GM12872 (cell line): Measurements from ENCODE around the gene LGI4.

ENCODE experiments used
- TF ChIP-seq, protein P1 (sequence below): IDR thresholded peaks from 3 replicates; pipeline ENCODE4 v1.5.1; 2011; ENCODE audit warnings: low read depth, mild to moderate bottlenecking, low read length, moderate library complexity; ENCODE audit not compliant: insufficient read depth

The LGI4 gene

DNA sequence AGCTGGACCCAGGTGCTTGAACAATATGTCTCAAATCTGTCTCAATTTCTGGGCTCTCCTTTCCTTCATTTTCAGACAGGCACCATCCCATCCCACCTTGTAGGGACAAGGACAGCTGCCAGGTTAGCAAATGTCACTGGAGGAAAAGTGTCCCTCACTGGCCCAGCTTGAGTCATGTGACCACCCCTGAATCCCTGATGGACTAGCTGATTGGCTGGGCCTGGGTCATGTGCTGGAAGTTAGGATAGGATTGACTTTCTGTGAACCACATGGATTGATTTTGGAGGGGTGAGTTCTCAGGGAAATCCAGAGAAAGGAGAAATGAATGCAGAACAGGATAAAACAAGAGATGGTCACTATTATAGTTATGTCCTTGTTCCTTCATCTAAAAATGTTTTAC lies 47.5 kb downstream of the LGI4 start:
- TF ChIP-seq, protein P1, sequence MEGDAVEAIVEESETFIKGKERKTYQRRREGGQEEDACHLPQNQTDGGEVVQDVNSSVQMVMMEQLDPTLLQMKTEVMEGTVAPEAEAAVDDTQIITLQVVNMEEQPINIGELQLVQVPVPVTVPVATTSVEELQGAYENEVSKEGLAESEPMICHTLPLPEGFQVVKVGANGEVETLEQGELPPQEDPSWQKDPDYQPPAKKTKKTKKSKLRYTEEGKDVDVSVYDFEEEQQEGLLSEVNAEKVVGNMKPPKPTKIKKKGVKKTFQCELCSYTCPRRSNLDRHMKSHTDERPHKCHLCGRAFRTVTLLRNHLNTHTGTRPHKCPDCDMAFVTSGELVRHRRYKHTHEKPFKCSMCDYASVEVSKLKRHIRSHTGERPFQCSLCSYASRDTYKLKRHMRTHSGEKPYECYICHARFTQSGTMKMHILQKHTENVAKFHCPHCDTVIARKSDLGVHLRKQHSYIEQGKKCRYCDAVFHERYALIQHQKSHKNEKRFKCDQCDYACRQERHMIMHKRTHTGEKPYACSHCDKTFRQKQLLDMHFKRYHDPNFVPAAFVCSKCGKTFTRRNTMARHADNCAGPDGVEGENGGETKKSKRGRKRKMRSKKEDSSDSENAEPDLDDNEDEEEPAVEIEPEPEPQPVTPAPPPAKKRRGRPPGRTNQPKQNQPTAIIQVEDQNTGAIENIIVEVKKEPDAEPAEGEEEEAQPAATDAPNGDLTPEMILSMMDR, result no peak

DNA sequence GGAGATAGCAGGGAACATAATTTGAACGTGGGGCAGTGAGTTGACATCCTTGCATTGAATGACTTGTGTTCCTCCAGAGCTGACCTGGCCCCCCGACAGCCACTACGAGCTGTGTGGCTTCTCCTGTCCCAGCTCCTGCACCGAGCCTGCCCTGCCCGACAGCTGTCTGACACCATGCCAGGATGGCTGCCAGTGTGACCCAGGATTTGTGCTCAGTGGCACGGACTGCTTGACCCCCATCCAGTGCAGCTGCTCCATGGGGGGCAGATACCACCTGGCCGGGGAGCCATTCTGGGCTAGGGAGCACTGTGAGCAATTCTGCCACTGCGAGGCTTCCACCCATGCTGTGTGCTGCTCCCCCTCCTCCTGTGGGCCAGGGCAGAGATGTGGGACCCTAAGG lies 48.4 kb downstream of the LGI4 start:
- TF ChIP-seq, protein P1, result no peak

DNA sequence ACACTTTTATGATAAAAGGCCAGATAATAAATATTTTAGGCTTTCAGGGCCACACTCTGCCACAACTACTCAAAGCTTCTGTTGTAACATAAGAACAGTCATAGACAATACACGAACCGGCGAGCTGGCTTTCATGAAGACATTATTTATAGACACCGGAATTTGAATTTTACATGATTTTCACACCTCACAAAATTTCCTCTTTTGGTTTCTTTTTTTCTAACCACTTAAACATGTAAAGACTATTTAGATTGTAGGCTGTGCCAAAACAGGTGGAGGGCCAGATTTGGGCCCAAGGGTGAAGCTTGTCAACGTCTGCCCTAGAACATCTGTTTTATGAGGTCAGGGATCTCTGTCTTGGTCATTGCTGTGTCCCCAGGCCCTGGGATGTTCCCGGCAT lies 48.9 kb downstream of the LGI4 start:
- TF ChIP-seq, protein P1, result no peak

DNA sequence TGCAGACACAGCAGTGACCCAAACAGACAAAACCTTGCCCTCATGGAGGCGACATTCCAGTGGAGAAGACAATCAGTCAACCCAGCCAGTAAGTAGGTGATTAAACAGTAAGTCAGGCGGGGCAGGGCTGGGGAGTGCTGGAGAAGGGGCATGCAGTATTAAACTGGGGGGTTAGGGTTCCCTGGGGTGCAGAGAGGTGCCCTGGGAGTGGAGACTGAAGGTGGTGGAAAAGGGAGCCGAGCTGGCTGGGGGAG lies 50.4 kb downstream of the LGI4 start:
- TF ChIP-seq, protein P1, result no peak

DNA sequence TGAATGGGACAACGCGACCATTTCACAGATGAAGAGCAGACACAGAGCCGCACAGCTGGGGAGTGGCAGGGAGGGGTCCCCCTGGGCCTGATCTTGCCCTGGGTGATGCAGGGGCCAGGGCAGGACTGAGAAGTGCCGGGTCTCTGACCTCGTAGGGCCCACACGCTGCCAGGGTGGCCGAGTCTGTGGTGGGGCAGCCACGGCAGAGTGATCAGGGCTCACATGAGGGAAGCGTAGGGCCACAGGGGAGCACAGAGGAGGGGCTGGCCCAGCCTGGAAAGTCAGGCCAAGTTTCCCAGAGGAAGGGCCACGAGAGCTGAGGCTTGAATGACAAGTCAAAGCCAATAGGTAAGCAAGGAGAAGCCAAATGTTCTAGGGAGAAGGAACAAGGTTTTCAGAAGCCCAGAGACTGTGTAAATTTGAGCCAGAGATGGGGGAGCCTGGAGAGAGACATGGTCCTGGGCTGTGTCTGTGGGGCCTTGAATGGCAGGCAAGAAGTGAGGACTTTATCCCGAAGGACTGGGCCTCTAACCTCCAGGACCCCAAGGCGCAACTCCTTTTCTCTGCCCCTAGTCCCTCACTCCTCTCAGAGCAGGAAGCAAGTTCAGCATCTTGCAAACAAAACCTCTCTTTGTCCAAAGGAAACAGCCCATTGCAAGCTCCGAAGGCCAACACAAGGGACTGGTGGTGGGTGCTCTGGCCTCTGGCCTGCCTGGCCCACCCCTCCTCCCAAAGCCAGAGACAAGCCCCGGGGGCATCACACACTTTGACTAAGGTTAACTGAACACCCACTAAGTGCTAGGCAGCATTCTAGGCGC lies 51.0 kb downstream of the LGI4 start:
- TF ChIP-seq, protein P1, result no peak

DNA sequence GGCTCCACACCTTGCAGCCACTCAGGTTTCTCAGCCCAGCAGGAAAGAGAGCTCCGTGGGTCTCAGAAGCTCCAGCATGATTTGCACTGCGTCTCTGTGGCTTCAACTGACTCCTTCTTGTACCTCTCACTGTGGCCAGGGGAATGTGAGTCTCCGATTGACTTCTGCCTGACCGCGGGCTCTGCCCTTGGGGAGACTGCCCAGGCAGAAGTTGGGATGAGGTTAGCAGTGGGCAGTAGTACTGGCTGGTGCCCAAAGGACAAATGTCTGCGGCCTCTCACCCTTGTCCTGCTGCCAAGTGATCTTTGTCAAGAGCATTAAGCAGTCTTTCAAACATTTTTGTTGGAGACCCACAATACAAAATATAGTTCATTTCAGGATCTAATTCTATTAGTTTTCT lies 53.7 kb downstream of the LGI4 start:
- TF ChIP-seq, protein P1, result no peak

DNA sequence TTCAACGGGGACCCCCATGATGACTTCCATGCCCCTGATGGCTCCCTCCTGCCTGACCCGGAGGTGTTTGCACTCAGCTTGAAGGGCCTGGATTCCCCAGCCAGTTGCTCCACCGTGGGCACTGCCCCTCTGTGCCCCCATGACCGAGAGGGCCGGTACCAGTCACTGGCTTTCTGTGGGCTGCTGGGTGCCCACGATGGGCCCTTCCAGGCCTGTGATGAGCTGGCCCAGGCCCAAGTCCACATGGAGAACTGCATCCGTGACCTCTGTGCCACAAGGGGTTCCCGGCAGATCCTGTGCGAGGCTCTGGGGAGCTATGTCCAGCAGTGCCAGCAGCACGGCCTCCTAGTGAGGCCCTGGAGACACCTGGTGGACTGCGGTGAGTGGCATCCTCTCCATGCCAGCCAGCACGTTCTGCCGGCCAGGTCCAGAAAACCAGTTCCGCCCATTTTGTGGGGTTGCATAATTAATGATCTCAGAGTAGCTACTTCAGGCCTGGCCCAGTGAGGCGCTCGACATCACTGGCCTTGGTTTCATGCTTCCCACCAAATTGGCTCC lies 54.2 kb downstream of the LGI4 start:
- TF ChIP-seq, protein P1, result no peak
